Gastroesophageal sphincter (tissue), 4 donors: ENCODE measurements around the gene GNGT1. TPM values are rescaled to one million over a fixed set of nuclear protein-coding genes. Genes with fewer than 3 reads are reported as not detected.

Source experiments
- ATAC-seq: fragments of 150-250 bp; one replicate; pipeline ENCODE4 v1.9.1; 2016; ENCODE audit warnings: mild to moderate bottlenecking, moderate library complexity
- H3K27ac ChIP-seq, 4 donors: fragments of 200-600 bp; sonication (generic) in 3 of 4; 1 replicate in 3 of 4; 2 replicates in 1 of 4; pipeline ENCODE4 v1.5.1; 2016 to 2019
- H3K27me3 ChIP-seq: fragments of 200-600 bp; sonication (generic); one replicate; pipeline ENCODE4 v1.5.1; 2019
- H3K36me3 ChIP-seq, 2 donors: fragments of 200-600 bp; sonication (generic); one replicate each; pipeline ENCODE4 v1.5.1; 2019; ENCODE audit warnings: control low read depth in 1 of 2
- H3K4me1 ChIP-seq, 3 donors: fragments of 200-600 bp; sonication (generic); 1 replicate in 2 of 3; 2 replicates in 1 of 3; pipeline ENCODE4 v1.5.1; 2016 to 2019; ENCODE audit warnings: control low read depth in 2 of 3
- H3K4me3 ChIP-seq, 2 donors: fragments of 200-600 bp; sonication (generic); one replicate each; pipeline ENCODE4 v1.5.1; 2019; ENCODE audit warnings: mild to moderate bottlenecking in 1 of 2, moderate library complexity in 1 of 2
- H3K9me3 ChIP-seq, 3 donors: fragments of 200-600 bp; sonication (generic); one replicate each; pipeline ENCODE4 v1.5.1; 2017 to 2019; ENCODE audit warnings: control low read depth in 2 of 3
- CTCF ChIP-seq, 4 experiments: fragments of 200-600 bp in 2 of 4; fragments of 450-650 bp in 2 of 4; sonication (generic) in 1 of 4; IDR thresholded peaks; one replicate each; pipeline ENCODE4 v1.5.1; 2017 to 2019; ENCODE audit warnings: antibody characterized with exemption in 4 of 4, mild to moderate bottlenecking in 2 of 4, moderate library complexity in 2 of 4
- EP300 ChIP-seq: sonication (generic); formaldehyde crosslinking; IDR thresholded peaks from one replicate; pipeline ENCODE4 v1.6.1; 2017; ENCODE audit warnings: antibody characterized with exemption, mild to moderate bottlenecking
- POLR2A ChIP-seq, 2 donors: fragments of 450-650 bp; IDR thresholded peaks; one replicate each; pipeline ENCODE4 v1.6.1; 2017; ENCODE audit warnings: antibody characterized with exemption in 2 of 2, mild to moderate bottlenecking in 2 of 2, moderate library complexity in 1 of 2
- POLR2AphosphoS5 ChIP-seq: sonication (generic); formaldehyde crosslinking; IDR thresholded peaks from one replicate; pipeline ENCODE4 v1.6.1; 2017; ENCODE audit warnings: antibody characterized with exemption
- whole genome bisulfite sequencing, 2 donors: methylation state at CpG; one replicate each; pipeline ENCODE4 v1.1.5; 2018; ENCODE audit warnings: low coverage in 1 of 2; 5-methylcytosine and 5-hydroxymethylcytosine counted together
- total RNA-seq, 4 donors: library from RNA; depleted of rRNA; stranded (reverse); fragments of >200 nt; gene quantifications; one replicate each; pipeline ENCODE4 v1.1.0, GENCODE V29; 2016

The GNGT1 gene
- total RNA-seq, 4 donors from 2014 or later, result not detected

GRCh38 chr7:93883078-93883916, 23.1 kb upstream of the GNGT1 start:
- WGBS, 2 donors, result 82% methylated on average over 3 of the region's 3 CpGs; no CpG with 5 or more reads in 1 of the 2 donors
- H3K9me3 ChIP-seq, result peaks cover 0 to 17% (median 0%) of the 10 kb centered on the region in 3 donors
- no peaks in the 10 kb centered on the region for H3K27me3 ChIP-seq
- no peaks in the 10 kb centered on the region for H3K4me1 ChIP-seq
- H3K4me3 ChIP-seq, result no peak overlapping the region
- ATAC-seq, result no peak
- H3K36me3 ChIP-seq, result no peaks in the 10 kb centered on the region
- H3K27ac ChIP-seq, result no peak overlapping the region
- TF ChIP-seq POLR2A (IDR thresholded peaks at IDR 0.05) (no peak), POLR2AphosphoS5 (no peak), CTCF (IDR thresholded peaks at IDR 0.05) (no peak), EP300 (no peak)

- no peak for TF ChIP-seq POLR2AphosphoS5
- no peak for TF ChIP-seq EP300
- TF ChIP-seq CTCF (IDR thresholded peaks at IDR 0.05), result no peak
- no peak for TF ChIP-seq POLR2A (IDR thresholded peaks at IDR 0.05)
- Histone ChIP-seq H3K4me1 (no peaks in the 10 kb centered on the region), H3K27me3 (peaks cover 3% of the 10 kb centered on the region), H3K36me3 (no peaks in the 10 kb centered on the region), H3K4me3 (no peak overlapping the region), H3K27ac (no peak overlapping the region), H3K9me3 (peaks cover 0 to 14% (median 0%) of the 10 kb centered on the region in 3 donors)
- no peak for ATAC-seq
Observed at GRCh38 chr7:93883917-93884345, 22.4 kb upstream of the GNGT1 start.

- no peak overlapping the region for H3K4me3 ChIP-seq
- H3K27ac ChIP-seq, result no peak overlapping the region
- WGBS, 2 donors, result 0 to 72% methylated on average over 1 of the region's 1 CpG
- no peak for ATAC-seq
- H3K9me3 ChIP-seq, result peaks cover 0 to 9% (median 0%) of the 10 kb centered on the region in 3 donors
- peaks cover 0 to under 1% (median 0%) of the 10 kb centered on the region in 3 donors for H3K4me1 ChIP-seq
- H3K27me3 ChIP-seq, result peaks cover 7% of the 10 kb centered on the region
- H3K36me3 ChIP-seq, result no peaks in the 10 kb centered on the region
- no peak for TF ChIP-seq POLR2AphosphoS5
- no peak for TF ChIP-seq EP300
- TF ChIP-seq CTCF (IDR thresholded peaks at IDR 0.05), result no peak
- TF ChIP-seq POLR2A (IDR thresholded peaks at IDR 0.05), result no peak
Observed at GRCh38 chr7:93884541-93884940, 21.8 kb upstream of the GNGT1 start.

- no peaks in the 10 kb centered on the region for H3K36me3 ChIP-seq
- no peak overlapping the region for H3K4me3 ChIP-seq
- peaks cover 27% of the 10 kb centered on the region for H3K27me3 ChIP-seq
- TF ChIP-seq CTCF (IDR thresholded peaks at IDR 0.05), result no peak
- no peak for TF ChIP-seq POLR2A (IDR thresholded peaks at IDR 0.05)
- no peak for TF ChIP-seq EP300
- H3K9me3 ChIP-seq, result no peaks in the 10 kb centered on the region
- peaks cover 0 to 13% (median 5%) of the 10 kb centered on the region in 3 donors for H3K4me1 ChIP-seq
- 50 to 91% methylated on average over 3 of the region's 3 CpGs for WGBS, 2 donors
- no peak overlapping the region for H3K27ac ChIP-seq
- ATAC-seq, result no peak
Observed at GRCh38 chr7:93889261-93889660, 17.1 kb upstream of the GNGT1 start.

- ATAC-seq, result peak; percentile 25
- WGBS, 2 donors, result 1 to 6% methylated on average over 18 of the region's 28 CpGs
- H3K4me3 ChIP-seq, result peak overlapping the region; percentile 32 to 56
- peaks cover 0 to 14% (median 5%) of the 10 kb centered on the region in 3 donors for H3K4me1 ChIP-seq
- no peak for TF ChIP-seq EP300
- peak in 1 of 4 experiments; percentile 13 for TF ChIP-seq CTCF (IDR thresholded peaks at IDR 0.05)
- H3K27ac ChIP-seq, result no peak overlapping the region
- H3K27me3 ChIP-seq, result peaks cover 27% of the 10 kb centered on the region
- no peaks in the 10 kb centered on the region for H3K9me3 ChIP-seq
- no peaks in the 10 kb centered on the region for H3K36me3 ChIP-seq
Observed at GRCh38 chr7:93890041-93890463, 16.3 kb upstream of the GNGT1 start.
